Naive B cell (primary cell): ENCODE measurements around the gene SKIC8. TPM values are rescaled to one million over a fixed set of nuclear protein-coding genes. Genes with fewer than 3 reads are reported as not detected.
A peak's percentile ranks its signal among the peaks of the same experiment; 100 is the strongest.

ENCODE experiments used
- ATAC-seq, 2 donors: fragments of 150-1000 bp; cut with Tn5 transposase; 2 replicates each; pipeline ENCODE4 v1.10.0; 2021; ENCODE audit warnings: low read depth in 2 of 2, mild to moderate bottlenecking in 2 of 2, moderate library complexity in 2 of 2
- DNase-seq: peaks from one replicate; pipeline ENCODE4 v3.0.0; 2022
- H3K27ac Mint-ChIP-seq, 6 donors: one replicate each; pipeline ENCODE4 v1.8.0; 2020 to 2022; ENCODE audit warnings: mild to moderate bottlenecking in 6 of 6, mixed read lengths in 6 of 6, moderate library complexity in 5 of 6, inconsistent platforms in 2 of 6
- H3K27me3 Mint-ChIP-seq, 3 donors: one replicate each; pipeline ENCODE4 v1.8.0; 2021 to 2022; ENCODE audit warnings: mixed read lengths in 3 of 3, mild to moderate bottlenecking in 1 of 3
- H3K36me3 Mint-ChIP-seq, 2 donors: one replicate each; pipeline ENCODE4 v1.8.0; 2020 to 2022; ENCODE audit warnings: mixed read lengths in 2 of 2, inconsistent platforms in 1 of 2, mild to moderate bottlenecking in 1 of 2
- H3K4me1 Mint-ChIP-seq, 3 donors: one replicate each; pipeline ENCODE4 v1.8.0; 2020 to 2022; ENCODE audit warnings: mixed read lengths in 3 of 3, inconsistent platforms in 1 of 3, mild to moderate bottlenecking in 1 of 3, moderate library complexity in 1 of 3
- H3K4me3 Mint-ChIP-seq, 8 donors: one replicate each; pipeline ENCODE4 v1.8.0; 2020 to 2022; ENCODE audit warnings: mild to moderate bottlenecking in 8 of 8, mixed read lengths in 8 of 8, moderate library complexity in 8 of 8, inconsistent platforms in 2 of 8
- H3K9me3 Mint-ChIP-seq, 7 donors: one replicate each; pipeline ENCODE4 v1.8.0; 2020 to 2022; ENCODE audit warnings: mixed read lengths in 7 of 7, mild to moderate bottlenecking in 5 of 7, inconsistent platforms in 2 of 7, moderate library complexity in 1 of 7
- polyA plus RNA-seq, 6 donors: library from polyadenylated mRNA; unstranded; fragments of 300-500 nt; fragmentation: Illumina TruSeq; gene quantifications; one replicate each; pipeline ENCODE4 v1.2.3, GENCODE V29; 2021; ENCODE audit warnings: low read depth in 6 of 6

SKIC8 gene
- polyA plus RNA-seq, 6 donors from 2014 or later = 60.8 to 107 (median 72.6) TPM

DNA sequence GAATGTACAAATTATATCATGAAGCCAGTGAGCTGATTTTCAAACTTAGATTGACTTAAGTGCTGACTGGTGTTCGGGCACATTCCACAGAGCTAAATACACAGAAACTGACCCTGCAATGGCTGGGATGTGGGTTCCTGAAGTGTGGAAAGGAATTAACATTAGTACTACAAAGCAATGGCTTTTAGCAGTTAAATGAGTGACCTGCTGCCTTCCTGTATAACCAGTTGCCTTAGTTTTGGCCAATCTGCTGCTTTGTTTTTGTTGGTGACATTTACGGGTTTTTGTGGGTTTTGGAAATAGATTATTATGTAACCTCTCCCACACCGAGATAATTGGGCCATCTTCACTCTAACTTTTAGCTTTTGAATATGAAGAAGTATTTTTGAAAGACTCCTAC is 2.4 kb upstream of the SKIC8 start:
- Mint-ChIP-seq H3K27me3 (peaks cover 0 to 18% (median 10%) of the 10 kb centered on the region in 3 donors), H3K36me3 (no peaks in the 10 kb centered on the region), H3K9me3 (no peaks in the 10 kb centered on the region), H3K27ac (no peak overlapping the region), H3K4me3 (peak overlapping the region in 4 of 8 donors; percentile 12 to 83 (median 43)), H3K4me1 (peaks cover 8 to 12% (median 10%) of the 10 kb centered on the region in 3 donors)
- DNase-seq = no peak
- ATAC-seq = no peak

GRCh38 chr15:78301326-78301725 is 1.9 kb upstream of the SKIC8 start:
- H3K27me3 Mint-ChIP-seq = peaks cover 0 to 14% (median 10%) of the 10 kb centered on the region in 3 donors
- ATAC-seq (no peak), DNase-seq (no peak)
- H3K4me1 Mint-ChIP-seq = peaks cover 8 to 12% (median 10%) of the 10 kb centered on the region in 3 donors
- H3K4me3 Mint-ChIP-seq = peak overlapping the region; percentile 10 to 83 (median 40)
- no peak overlapping the region for H3K27ac Mint-ChIP-seq
- H3K9me3 Mint-ChIP-seq = no peaks in the 10 kb centered on the region
- H3K36me3 Mint-ChIP-seq = no peaks in the 10 kb centered on the region

- Mint-ChIP-seq H3K4me3 (no peak overlapping the region), H3K4me1 (peaks cover 0 to 3% (median 2%) of the 10 kb centered on the region in 3 donors), H3K27me3 (no peaks in the 10 kb centered on the region), H3K36me3 (peaks cover 6 to 11% of the 10 kb centered on the region in 2 donors), H3K9me3 (no peaks in the 10 kb centered on the region), H3K27ac (peak overlapping the region in 1 of 6 donors; percentile 8)
- ATAC-seq = no peak
- no peak for DNase-seq
Observed at GRCh38 chr15:78292219-78292618, 7.2 kb downstream of the SKIC8 start.

GRCh38 chr15:78291698-78292097 is 7.7 kb downstream of the SKIC8 start:
- no peaks in the 10 kb centered on the region for H3K9me3 Mint-ChIP-seq
- ATAC-seq (no peak), DNase-seq (no peak)
- peaks cover 0 to 3% (median 2%) of the 10 kb centered on the region in 3 donors for H3K4me1 Mint-ChIP-seq
- H3K27me3 Mint-ChIP-seq = no peaks in the 10 kb centered on the region
- H3K36me3 Mint-ChIP-seq = peaks cover 9 to 13% of the 10 kb centered on the region in 2 donors
- no peak overlapping the region for H3K4me3 Mint-ChIP-seq
- no peak overlapping the region for H3K27ac Mint-ChIP-seq

- no peak overlapping the region for H3K4me3 Mint-ChIP-seq
- DNase-seq = no peak
- no peak for ATAC-seq
- peaks cover 15 to 20% of the 10 kb centered on the region in 2 donors for H3K36me3 Mint-ChIP-seq
- H3K27me3 Mint-ChIP-seq = no peaks in the 10 kb centered on the region
- H3K27ac Mint-ChIP-seq = no peak overlapping the region
- no peaks in the 10 kb centered on the region for H3K9me3 Mint-ChIP-seq
- peaks cover 0 to 3% (median 2%) of the 10 kb centered on the region in 3 donors for H3K4me1 Mint-ChIP-seq
Observed at GRCh38 chr15:78291052-78291451, 8.4 kb downstream of the SKIC8 start.

GRCh38 chr15:78290222-78290621 is 9.2 kb downstream of the SKIC8 start:
- no peak overlapping the region for H3K27ac Mint-ChIP-seq
- DNase-seq = no peak
- no peaks in the 10 kb centered on the region for H3K9me3 Mint-ChIP-seq
- no peak for ATAC-seq
- H3K27me3 Mint-ChIP-seq = no peaks in the 10 kb centered on the region
- no peak overlapping the region for H3K4me3 Mint-ChIP-seq
- peaks cover 18 to 20% of the 10 kb centered on the region in 2 donors for H3K36me3 Mint-ChIP-seq
- H3K4me1 Mint-ChIP-seq = peaks cover 0 to 3% (median under 1%) of the 10 kb centered on the region in 3 donors

DNA sequence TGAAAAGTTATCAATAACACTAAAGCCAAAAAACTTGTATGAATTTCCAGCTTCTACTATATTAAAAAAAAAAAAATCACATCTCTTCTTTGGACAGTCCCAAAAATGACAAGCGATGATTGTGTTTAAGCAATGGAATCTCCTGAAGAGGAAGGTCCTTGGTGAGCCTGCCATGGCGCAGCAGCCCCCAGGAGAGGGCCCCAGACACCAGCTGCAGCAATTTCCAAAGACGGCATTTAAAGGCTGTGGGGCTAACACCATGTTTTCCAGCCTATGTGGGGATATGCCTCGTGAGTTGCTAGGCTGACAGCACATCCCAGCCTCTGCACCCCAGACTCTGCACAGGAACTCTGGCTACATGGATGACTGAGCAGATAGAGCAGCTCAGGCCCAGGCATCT is 14.7 kb downstream of the SKIC8 start:
- Mint-ChIP-seq H3K27ac (no peak overlapping the region), H3K9me3 (no peaks in the 10 kb centered on the region), H3K27me3 (no peaks in the 10 kb centered on the region), H3K4me1 (no peaks in the 10 kb centered on the region), H3K36me3 (peaks cover 24 to 27% of the 10 kb centered on the region in 2 donors), H3K4me3 (no peak overlapping the region)
- DNase-seq = no peak
- ATAC-seq = no peak

GRCh38 chr15:78282324-78282723 is 17.1 kb downstream of the SKIC8 start:
- no peaks in the 10 kb centered on the region for H3K27me3 Mint-ChIP-seq
- ATAC-seq (no peak), DNase-seq (no peak)
- H3K27ac Mint-ChIP-seq = no peak overlapping the region
- peaks cover 22 to 26% of the 10 kb centered on the region in 2 donors for H3K36me3 Mint-ChIP-seq
- no peaks in the 10 kb centered on the region for H3K4me1 Mint-ChIP-seq
- no peak overlapping the region for H3K4me3 Mint-ChIP-seq
- H3K9me3 Mint-ChIP-seq = no peaks in the 10 kb centered on the region

GRCh38 chr15:78280319-78281072 is 18.9 kb downstream of the SKIC8 start:
- H3K4me3 Mint-ChIP-seq = no peak overlapping the region
- H3K27me3 Mint-ChIP-seq = no peaks in the 10 kb centered on the region
- H3K27ac Mint-ChIP-seq = no peak overlapping the region
- peaks cover 11 to 15% of the 10 kb centered on the region in 2 donors for H3K36me3 Mint-ChIP-seq
- no peak for ATAC-seq
- H3K9me3 Mint-ChIP-seq = no peaks in the 10 kb centered on the region
- no peak for DNase-seq
- no peaks in the 10 kb centered on the region for H3K4me1 Mint-ChIP-seq

- H3K4me1 Mint-ChIP-seq = no peaks in the 10 kb centered on the region
- DNase-seq (no peak), ATAC-seq (no peak)
- peaks cover 0 to 7% of the 10 kb centered on the region in 2 donors for H3K36me3 Mint-ChIP-seq
- no peak overlapping the region for H3K4me3 Mint-ChIP-seq
- H3K27ac Mint-ChIP-seq = peak overlapping the region in 1 of 6 donors; percentile 43
- H3K27me3 Mint-ChIP-seq = no peaks in the 10 kb centered on the region
- H3K9me3 Mint-ChIP-seq = peaks cover 0 to 2% (median 0%) of the 10 kb centered on the region in 7 donors
Observed at GRCh38 chr15:78276064-78276943, 23.1 kb downstream of the SKIC8 start.

GRCh38 chr15:78274994-78275393 is 24.4 kb downstream of the SKIC8 start:
- H3K27ac Mint-ChIP-seq = no peak overlapping the region
- peaks cover 0 to 2% (median 0%) of the 10 kb centered on the region in 7 donors for H3K9me3 Mint-ChIP-seq
- no peak for ATAC-seq
- peaks cover 0 to 4% of the 10 kb centered on the region in 2 donors for H3K36me3 Mint-ChIP-seq
- no peaks in the 10 kb centered on the region for H3K4me1 Mint-ChIP-seq
- DNase-seq = no peak
- no peaks in the 10 kb centered on the region for H3K27me3 Mint-ChIP-seq
- H3K4me3 Mint-ChIP-seq = no peak overlapping the region

DNA sequence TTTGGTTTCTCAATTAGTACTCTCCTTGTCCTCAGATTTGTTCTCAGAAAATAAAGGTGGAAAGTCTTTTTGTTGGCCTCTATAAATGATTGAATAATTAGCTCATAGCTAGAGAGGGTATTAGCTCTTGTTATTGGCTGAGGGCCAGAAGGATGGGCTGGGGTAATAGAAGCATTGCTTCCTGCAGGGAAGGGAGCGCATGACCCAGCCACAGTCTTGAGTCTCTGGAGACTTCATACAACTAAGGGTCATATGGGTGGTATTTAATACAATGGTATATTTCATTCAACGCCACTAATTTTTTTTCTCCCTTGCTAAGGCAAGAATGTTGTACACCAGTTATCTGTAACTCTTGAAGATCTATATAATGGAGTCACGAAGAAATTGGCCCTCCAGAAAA is 26.6 kb downstream of the SKIC8 start:
- Mint-ChIP-seq H3K4me3 (no peak overlapping the region), H3K27ac (no peak overlapping the region), H3K27me3 (no peaks in the 10 kb centered on the region), H3K36me3 (no peaks in the 10 kb centered on the region), H3K9me3 (peaks cover 0 to 2% (median 0%) of the 10 kb centered on the region in 7 donors), H3K4me1 (peaks cover 0 to 6% (median 0%) of the 10 kb centered on the region in 3 donors)
- no peak for DNase-seq
- no peak for ATAC-seq

DNA sequence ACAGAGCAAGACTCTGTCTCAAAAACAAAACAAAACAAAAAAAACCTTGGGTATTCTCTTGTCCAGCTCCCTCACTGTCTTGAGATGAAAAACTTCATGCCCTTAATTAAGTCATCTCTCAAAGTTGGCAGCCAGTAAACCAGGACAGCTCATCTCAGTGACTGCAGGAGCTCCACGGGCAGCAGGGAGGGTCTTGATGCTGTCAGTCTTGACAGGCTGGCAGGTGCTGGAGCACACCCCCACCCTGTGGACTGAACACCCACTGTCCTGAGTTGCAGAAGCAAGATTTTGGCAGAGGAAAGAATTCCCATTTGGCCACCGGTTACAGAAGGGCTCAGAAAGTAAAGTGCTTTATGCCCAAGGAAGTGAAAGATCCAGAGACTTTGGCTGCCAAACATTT is 27.1 kb downstream of the SKIC8 start:
- ATAC-seq (no peak), DNase-seq (no peak)
- H3K36me3 Mint-ChIP-seq = no peaks in the 10 kb centered on the region
- H3K4me3 Mint-ChIP-seq = no peak overlapping the region
- H3K4me1 Mint-ChIP-seq = peaks cover 0 to 6% (median 0%) of the 10 kb centered on the region in 3 donors
- H3K27me3 Mint-ChIP-seq = no peaks in the 10 kb centered on the region
- peak overlapping the region in 2 of 6 donors; percentile 39 to 50 for H3K27ac Mint-ChIP-seq
- peaks cover 0 to 2% (median 0%) of the 10 kb centered on the region in 7 donors for H3K9me3 Mint-ChIP-seq
